Fibroblast of mammary gland (primary cell): ENCODE results near the gene KRT83.

Source experiments
- DNase-seq: peaks from one replicate; pipeline ENCODE4 v3.0.0-alpha.2; 2010; ENCODE audit warnings: low read depth
- H3K4me3 ChIP-seq: 2 replicates; pipeline ENCODE4 v1.5.1; 2011; ENCODE audit warnings: low read depth, mild to moderate bottlenecking, low read length, moderate library complexity; ENCODE audit not compliant: control insufficient read depth
- TF ChIP-seq, protein P1 (sequence below): conservative IDR thresholded peaks from 2 replicates; pipeline ENCODE4 v1.5.1; 2011; ENCODE audit warnings: low read depth, low read length, inconsistent platforms; ENCODE audit not compliant: control insufficient read depth, insufficient read depth

The KRT83 gene

DNA sequence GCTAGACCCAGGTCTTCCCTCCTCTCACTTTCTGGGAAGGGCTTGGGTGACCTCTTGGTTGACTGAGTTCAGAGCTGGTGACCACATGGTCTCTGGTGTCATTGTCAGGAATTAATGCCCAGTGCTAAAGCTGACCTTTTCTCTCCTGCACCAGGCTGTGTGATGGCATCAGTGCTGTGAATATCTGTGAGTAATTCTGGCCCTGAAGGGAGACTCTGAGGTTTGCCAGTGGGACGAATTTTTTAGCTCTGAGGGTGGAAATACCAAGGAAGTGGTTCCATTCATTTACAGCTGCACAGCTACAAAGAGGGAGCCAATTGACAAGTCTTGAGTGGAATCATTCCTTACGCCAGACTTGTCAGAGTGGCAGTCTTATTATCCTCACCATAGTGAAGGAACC, 53.0 kb downstream of the KRT83 start:
- TF ChIP-seq, protein P1, sequence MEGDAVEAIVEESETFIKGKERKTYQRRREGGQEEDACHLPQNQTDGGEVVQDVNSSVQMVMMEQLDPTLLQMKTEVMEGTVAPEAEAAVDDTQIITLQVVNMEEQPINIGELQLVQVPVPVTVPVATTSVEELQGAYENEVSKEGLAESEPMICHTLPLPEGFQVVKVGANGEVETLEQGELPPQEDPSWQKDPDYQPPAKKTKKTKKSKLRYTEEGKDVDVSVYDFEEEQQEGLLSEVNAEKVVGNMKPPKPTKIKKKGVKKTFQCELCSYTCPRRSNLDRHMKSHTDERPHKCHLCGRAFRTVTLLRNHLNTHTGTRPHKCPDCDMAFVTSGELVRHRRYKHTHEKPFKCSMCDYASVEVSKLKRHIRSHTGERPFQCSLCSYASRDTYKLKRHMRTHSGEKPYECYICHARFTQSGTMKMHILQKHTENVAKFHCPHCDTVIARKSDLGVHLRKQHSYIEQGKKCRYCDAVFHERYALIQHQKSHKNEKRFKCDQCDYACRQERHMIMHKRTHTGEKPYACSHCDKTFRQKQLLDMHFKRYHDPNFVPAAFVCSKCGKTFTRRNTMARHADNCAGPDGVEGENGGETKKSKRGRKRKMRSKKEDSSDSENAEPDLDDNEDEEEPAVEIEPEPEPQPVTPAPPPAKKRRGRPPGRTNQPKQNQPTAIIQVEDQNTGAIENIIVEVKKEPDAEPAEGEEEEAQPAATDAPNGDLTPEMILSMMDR = no peak
- no peak overlapping the region for H3K4me3 ChIP-seq
- DNase-seq = no peak

DNA sequence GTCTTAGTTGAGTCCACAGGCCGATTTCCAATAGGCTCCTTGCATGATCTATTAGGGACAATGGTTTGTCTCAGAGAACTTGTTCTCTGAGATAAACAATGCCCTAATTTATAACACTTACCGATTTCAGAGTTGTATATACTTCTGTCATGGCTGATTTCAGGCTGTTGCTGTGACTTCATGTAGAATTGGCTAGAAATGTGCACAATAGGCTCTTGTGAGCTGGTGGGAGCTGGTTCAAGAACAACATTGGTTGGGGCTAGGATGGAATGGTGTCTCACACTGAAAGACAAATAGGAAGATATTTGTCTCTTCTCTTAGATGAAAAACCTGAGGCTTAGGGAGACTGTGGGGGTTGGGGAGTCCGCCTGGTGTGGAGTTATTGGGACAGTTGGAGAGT, 53.5 kb downstream of the KRT83 start:
- no peak overlapping the region for H3K4me3 ChIP-seq
- no peak for DNase-seq
- TF ChIP-seq, protein P1 = no peak

DNA sequence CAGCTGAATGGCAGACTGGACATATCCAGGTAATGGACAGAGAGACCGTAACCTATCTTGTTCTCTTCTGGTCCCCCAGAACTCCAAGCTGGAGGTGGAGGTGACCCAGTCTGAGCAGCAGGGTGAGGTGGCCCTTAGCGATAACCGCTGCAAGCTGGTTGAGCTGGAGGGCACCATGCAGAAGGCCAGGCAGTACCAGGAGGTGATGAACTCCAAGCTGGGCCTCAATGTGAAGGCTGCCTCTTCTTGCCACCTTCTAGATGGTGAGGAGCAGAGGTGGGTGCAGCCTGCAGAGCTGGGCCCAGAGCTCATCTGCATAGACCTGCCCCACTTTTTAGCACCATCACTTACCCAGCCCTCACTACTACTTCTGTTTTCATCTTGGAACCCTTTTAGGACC, 53.9 kb downstream of the KRT83 start:
- H3K4me3 ChIP-seq = no peak overlapping the region
- TF ChIP-seq, protein P1 = no peak
- no peak for DNase-seq

DNA sequence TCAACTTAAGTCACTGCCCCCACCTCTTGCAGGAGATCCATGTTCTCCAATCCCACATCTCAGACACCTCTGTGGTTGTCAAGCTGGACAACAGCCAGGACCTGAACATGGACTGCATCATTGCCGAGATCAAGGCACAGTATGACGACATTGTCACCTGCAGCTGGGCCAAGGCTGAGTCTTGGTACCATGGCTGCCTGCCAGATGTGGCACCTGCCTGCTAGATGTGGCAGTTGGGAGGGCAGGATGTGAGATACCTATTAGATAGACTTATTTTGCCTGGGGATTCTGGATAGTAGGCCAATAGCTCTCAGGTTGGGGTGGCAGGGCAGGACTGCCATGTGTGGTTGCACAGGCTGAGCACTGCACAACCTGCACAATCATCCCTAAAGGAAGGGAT, 54.7 kb downstream of the KRT83 start:
- TF ChIP-seq, protein P1 = no peak
- no peak overlapping the region for H3K4me3 ChIP-seq
- DNase-seq = no peak

DNA sequence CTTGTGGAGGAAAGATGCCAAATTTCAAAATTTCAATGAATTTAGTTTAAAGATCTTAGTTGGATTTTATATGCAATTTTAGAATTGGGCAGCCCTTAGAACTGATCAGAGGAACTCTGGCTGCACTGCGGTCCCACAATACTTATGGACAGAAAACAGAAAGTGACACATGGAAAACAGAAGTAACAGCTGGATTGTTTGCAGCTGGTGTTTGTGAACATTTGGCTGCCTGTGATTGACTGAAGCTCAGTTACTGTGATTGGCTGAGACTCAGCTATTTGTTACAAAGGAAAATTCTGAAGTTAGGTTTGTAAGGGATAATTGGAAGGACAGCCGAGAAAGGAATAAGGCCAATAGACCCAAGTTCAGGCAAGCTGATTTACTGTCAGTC, 56.8 kb downstream of the KRT83 start:
- no peak overlapping the region for H3K4me3 ChIP-seq
- TF ChIP-seq, protein P1 = no peak
- no peak for DNase-seq
